ENCODE measurements around the gene ATP2B2. TPM values are rescaled to one million over a fixed set of nuclear protein-coding genes. Genes with fewer than 3 reads are reported as not detected.

The ATP2B2 gene
- polyA plus RNA-seq, 2 of the 4 experiments (the other 2 are of a cell fraction): 0.03 to 0.04 TPM

DNA sequence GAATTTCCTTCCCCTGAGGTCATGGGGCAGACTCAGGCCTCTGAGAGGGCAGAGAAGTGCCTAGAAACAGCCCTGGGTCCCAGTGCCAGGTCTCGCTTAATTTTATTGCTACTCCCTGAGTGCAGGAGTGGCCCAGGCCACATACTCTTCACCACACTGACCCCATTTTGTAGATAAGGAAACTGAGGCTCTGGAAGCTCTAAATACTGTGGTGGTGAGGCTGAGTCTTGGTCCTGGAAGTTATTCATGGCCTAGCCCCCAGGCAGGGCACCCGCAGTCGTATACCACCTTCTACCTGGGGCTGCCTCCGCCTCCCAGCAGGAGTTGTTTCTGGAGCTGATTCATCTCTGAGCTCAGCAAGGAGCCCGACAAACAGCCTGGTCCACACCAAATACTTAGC is 9.8 kb downstream of the ATP2B2 start:
- Histone ChIP-seq H3K27ac (no peak overlapping the region; a peak in 2 of 6 replicates), H3K4me1 (peaks cover 17% of the 10 kb centered on the region), H3K9me3 (no peaks in the 10 kb centered on the region), H3K4me2 (no peak overlapping the region), H3K4me3 (no peak overlapping the region)
- no peak for FAIRE-seq
- 73% methylated on average over 5 of the region's 5 CpGs for WGBS (ENCODE audit: missing lambda C conversion rate)
- ATAC-seq: no peak
- no peak for DNase-seq (ENCODE audit: low read depth in 1 of 2, low spot score in 1 of 2)
- ChIA-PET CTCF (interaction anchor here (0.9 to 1.1 kb wide), 3 partner anchors 8 to 64 kb away, joined by 3 to 4 read pairs (median 3); no protein-coding TSS in a partner anchor), POLR2A (no interaction called here)
- TF ChIP-seq PHF8 (IDR thresholded peaks at IDR 0.05; ENCODE audit: borderline replicate concordance, low read depth) (no peak), RNF2 (IDR thresholded peaks at IDR 0.05; ENCODE audit: borderline replicate concordance, low read depth) (no peak), ZFP36 (IDR thresholded peaks at IDR 0.05; ENCODE audit: borderline replicate concordance, partially characterized antibody) (no peak), CBX2 (IDR thresholded peaks at IDR 0.05; ENCODE audit: borderline replicate concordance, low read depth) (no peak), BCL3 (IDR thresholded peaks at IDR 0.05) (no peak), RARB (CRISPR knock-in tag; IDR thresholded peaks at IDR 0.05) (no peak), HOXB13 (CRISPR knock-in tag; IDR thresholded peaks at IDR 0.05; ENCODE audit: low read depth) (no peak), CHD2 (IDR thresholded peaks at IDR 0.05; ENCODE audit: low read length, partially characterized antibody) (no peak), HDAC2 (IDR thresholded peaks at IDR 0.05) (no peak), BHLHE40 (IDR thresholded peaks at IDR 0.05; ENCODE audit: low read depth, low read length) (no peak), CTCF (IDR thresholded peaks at IDR 0.05) (no peak), RFX5 (IDR thresholded peaks at IDR 0.05) (no peak), ZC3H11A (IDR thresholded peaks at IDR 0.05) (no peak), USF2 (IDR thresholded peaks at IDR 0.05) (no peak), ZSCAN20 (CRISPR knock-in tag; IDR thresholded peaks at IDR 0.05) (no peak)

DNA sequence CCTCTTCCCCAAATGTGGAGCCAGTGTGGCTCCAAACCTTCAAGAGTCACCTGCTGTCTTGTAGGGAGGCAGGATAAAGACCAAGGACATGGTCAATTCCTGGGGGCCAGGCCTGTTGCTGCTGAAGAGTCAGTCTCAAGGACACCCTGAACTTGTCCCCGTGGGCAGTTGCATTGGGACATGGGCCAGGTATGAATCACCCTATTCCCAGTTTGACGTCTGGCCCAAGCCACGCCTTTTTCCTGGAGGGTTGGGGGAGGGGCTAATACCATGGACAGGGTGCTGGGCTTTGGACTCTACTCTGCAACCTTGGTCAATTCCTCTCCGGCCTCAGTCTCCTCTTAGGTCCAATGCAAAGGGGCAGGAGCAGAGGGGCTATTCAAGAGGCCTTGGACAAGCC is 10.4 kb downstream of the ATP2B2 start:
- DNase-seq (ENCODE audit: low read depth in 1 of 2, low spot score in 1 of 2) (peak; percentile 53 to 56), FAIRE-seq (no peak), ATAC-seq (peak; percentile 67 to 68)
- ChIA-PET CTCF (no interaction called here), POLR2A (no interaction called here)
- Histone ChIP-seq H3K4me1 (peaks cover 17% of the 10 kb centered on the region), H3K27ac (no peak overlapping the region; a peak in 1 of 6 replicates), H3K4me2 (peak overlapping the region; percentile 12; the same call in 2 of the 3 replicates), H3K9me3 (no peaks in the 10 kb centered on the region), H3K4me3 (no peak overlapping the region)
- TF ChIP-seq FOSL2 (IDR thresholded peaks at IDR 0.05): no peak
- peak; percentile 14; the same call in 1 of the 2 replicates for TF ChIP-seq FOSL2 (CRISPR knock-in tag; IDR thresholded peaks at IDR 0.05)
- no peak for TF ChIP-seq BHLHE40 (IDR thresholded peaks at IDR 0.05; ENCODE audit: low read depth, low read length)
- TF ChIP-seq REST (IDR thresholded peaks at IDR 0.05): peak; percentile 54; the same call in 1 of the 2 replicates
- 17% methylated on average over 4 of the region's 4 CpGs for WGBS (ENCODE audit: missing lambda C conversion rate)
